ENCODE results near the gene TEX53.

DNA sequence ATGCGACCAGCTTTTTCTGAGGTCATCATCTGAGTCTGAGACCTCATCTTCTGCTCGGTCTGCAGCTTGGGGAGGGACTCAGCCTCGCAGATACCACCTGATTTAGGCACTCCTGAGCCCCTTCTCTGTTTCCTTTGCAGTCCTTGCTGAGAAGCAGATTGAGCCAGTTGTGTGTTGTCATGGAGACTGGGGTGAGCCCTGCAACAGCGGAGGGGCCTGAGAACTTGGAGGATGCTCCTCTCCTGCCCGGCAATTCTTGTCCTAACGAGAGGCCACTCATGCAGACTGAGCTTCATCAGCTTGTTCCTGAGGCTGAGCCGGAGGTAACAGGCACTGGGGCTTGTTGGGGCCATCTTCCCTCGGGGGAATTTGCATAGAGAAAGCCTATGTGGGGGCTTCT, 19.2 kb downstream of the TEX53 start:
- TF ChIP-seq, protein P1, sequence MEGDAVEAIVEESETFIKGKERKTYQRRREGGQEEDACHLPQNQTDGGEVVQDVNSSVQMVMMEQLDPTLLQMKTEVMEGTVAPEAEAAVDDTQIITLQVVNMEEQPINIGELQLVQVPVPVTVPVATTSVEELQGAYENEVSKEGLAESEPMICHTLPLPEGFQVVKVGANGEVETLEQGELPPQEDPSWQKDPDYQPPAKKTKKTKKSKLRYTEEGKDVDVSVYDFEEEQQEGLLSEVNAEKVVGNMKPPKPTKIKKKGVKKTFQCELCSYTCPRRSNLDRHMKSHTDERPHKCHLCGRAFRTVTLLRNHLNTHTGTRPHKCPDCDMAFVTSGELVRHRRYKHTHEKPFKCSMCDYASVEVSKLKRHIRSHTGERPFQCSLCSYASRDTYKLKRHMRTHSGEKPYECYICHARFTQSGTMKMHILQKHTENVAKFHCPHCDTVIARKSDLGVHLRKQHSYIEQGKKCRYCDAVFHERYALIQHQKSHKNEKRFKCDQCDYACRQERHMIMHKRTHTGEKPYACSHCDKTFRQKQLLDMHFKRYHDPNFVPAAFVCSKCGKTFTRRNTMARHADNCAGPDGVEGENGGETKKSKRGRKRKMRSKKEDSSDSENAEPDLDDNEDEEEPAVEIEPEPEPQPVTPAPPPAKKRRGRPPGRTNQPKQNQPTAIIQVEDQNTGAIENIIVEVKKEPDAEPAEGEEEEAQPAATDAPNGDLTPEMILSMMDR (IDR thresholded peaks at IDR 0.05) = no peak
- TF ChIP-seq POLR2A (IDR thresholded peaks at IDR 0.05) = no peak

Data from right lobe of liver (tissue), 4 donors.